T-helper 2 cell treated with Interferon-gamma antibody and Interleukin-4, amounts not matched to agents 100 ng/mL and 5 ng/mL, for 36 hours (primary cell): ENCODE measurements around the gene THOC1. TPM values are rescaled to one million over a fixed set of nuclear protein-coding genes. Genes with fewer than 3 reads are reported as not detected.
"Not testable (repeated sequence)": the region's sequence is repeated elsewhere in the genome, so short reads cannot be mapped to it uniquely, and the experiment has no call there.

ENCODE experiments used
- intact Hi-C: fragments of 100-400 bp; cut with micrococcal nuclease; formaldehyde crosslinking; loops from one replicate; pipeline ENCODE4 v1.15.1; 2023
- total RNA-seq: library from RNA; stranded (reverse); gene quantifications from 2 replicates; pipeline ENCODE4 v1.2.3, GENCODE V29; 2022

Gene THOC1
- total RNA-seq: 60.1 and 62.6 TPM in 2 replicates

DNA sequence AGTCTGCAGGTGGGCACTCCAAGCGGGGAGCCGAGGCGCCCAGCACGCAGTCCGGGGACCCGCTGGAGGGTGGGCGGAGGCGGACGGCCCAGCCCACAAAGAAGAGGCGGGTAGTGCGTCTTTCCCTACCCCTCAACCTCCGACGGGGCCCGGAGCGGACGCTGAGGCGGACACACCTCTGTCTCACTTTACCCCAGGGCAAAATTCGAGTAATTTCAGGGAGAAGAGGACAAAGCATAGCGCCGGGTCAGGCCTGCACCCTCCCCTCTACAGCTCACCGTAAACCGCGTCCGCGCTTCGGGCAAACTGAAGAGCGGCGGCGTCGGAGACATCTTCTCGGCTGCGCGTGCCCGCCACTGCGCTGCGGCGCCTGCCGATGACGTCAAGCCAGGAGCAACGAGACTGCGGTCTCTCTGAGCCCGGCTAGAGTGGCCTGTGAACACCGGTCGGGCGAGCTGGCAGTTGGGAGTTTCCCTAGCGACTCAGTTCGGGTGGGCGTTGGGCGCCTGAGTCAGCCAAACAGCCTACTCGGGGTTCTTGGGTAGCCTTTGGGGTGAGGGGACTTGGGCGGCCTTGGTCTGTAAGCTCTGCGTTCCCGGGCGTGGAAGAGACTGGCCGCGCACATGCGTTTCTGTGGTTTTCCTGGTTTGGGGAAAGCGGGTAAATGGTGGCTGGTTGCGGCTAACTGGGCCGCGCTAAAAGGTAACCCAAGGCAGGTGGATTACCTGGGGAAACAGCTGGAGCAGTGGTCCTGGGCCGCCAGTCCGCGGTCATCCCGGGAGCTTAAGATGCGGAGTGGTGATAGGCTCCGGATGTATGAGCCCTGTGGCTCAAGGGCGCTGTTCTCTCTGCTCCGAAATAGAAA lies at the start of gene THOC1:
Gene THOC1, minus strand, starts transcription at position 360 of the 865 bp plus-strand sequence. Its CDS starts 28 bp downstream, at position 332.
- intact Hi-C loops: loop anchor here (1.0 to 5.0 kb wide), 5 partner anchors 56 to 544 kb away; partner anchors contain the start of genes CLUL1, USP14 and YES1

DNA sequence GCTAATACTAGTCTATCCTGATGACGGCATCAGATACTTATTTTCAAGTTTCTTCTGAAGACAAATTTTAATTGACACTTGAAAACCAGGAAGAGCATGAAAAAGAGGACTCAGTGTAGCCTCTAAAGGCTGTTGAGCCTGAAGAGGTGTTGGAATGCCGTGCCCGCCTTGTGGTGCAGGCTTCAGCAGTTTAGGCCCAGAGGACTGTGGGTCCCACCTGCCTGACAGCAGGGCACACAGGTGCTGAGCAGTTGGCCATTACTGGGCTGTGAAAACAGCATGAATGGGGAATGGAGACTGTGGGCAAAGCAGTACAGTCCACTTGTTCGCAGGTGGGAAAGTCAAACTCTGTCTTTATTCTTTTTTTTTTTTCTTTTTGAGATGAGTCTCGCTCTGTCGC lies 49.8 kb upstream of the THOC1 start:
- intact Hi-C loops: no loop called here

- intact Hi-C loops: no loop called here
Observed at GRCh38 chr18:316393-316792, 48.5 kb upstream of the THOC1 start.

DNA sequence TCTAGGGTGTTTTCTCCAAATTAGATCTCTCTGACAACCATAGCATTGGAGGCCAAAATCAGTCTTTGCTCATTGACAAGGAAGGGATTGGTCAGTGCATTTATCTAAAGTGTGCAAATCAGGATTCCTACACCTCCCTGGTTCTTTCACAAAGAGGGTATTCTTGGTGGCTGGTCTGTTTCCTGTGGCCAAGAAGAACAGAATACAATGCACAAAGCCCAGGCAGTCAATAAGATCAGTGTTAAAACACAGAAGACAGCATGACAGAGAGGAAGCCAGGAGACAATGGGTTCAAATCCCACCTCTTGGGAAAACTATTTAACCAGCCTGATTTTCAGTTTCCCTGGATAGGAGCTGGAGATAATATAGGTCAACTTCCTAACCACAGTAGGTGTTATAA lies 46.1 kb upstream of the THOC1 start:
- intact Hi-C loops: no loop called here

- intact Hi-C loops: no loop called here
Observed at GRCh38 chr18:312415-312814, 44.6 kb upstream of the THOC1 start.

DNA sequence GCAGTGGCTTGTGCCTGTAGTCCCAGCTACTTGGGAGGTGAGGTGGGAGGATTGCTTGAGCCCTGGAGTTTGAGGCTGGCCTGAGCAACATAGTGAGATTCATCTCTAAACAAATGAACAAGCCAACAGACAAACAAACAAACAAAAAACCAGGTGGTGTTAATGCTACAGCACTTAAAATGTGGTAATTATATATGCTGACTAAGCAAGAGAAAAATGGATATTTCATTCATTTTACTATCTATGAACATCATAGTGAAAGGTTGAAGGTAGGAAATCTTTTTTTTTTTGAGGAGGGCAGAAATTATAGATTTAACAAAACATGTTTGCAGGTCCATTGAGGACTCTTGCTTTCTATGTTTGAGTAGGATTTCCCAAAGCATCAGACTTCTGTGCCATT lies 42.2 kb upstream of the THOC1 start:
- intact Hi-C loops: no loop called here

DNA sequence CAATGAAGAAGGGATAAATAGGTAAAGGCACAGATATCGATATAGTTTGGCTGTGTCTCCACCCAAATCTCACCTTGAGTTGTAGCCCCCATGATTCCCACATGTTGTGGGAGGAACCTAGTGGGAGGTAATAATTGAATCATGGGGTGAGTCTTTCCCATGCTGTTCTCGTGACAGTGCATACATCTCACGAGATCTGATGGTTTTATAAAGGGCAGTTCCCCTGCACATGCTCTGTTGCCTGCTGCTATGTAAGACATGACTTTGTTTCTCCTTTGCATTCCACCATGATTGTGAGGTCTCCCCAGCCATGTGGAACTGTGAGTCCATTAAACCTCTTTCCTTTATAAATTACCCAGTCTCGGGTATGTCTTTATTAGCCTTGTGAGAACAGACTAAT lies 40.2 kb upstream of the THOC1 start:
- intact Hi-C loops: not testable (repeated sequence)

- intact Hi-C loops: no loop called here
Observed at GRCh38 chr18:306608-307255, 38.9 kb upstream of the THOC1 start.

- intact Hi-C loops: no loop called here
Observed at GRCh38 chr18:305003-305501, 37.2 kb upstream of the THOC1 start.

DNA sequence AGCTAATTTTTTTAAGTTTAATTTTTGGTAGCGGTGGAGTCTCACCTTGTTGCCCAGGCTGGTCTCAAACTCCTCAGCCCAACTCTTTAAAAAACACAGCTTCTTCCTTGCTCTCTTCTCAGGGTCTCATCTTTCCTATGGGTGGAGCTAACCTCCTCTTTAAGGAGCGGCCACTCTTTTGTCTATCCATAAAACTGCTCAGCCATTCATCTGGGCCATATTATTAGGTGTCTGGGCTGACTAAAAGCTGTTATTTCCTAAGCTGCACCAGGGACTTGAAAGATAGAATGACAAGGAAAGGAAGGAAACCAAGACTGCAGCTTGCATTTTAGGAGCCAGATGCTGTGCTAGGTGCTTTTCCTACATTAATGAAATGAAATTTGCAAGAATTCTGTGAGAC lies 35.8 kb upstream of the THOC1 start:
- intact Hi-C loops: no loop called here

DNA sequence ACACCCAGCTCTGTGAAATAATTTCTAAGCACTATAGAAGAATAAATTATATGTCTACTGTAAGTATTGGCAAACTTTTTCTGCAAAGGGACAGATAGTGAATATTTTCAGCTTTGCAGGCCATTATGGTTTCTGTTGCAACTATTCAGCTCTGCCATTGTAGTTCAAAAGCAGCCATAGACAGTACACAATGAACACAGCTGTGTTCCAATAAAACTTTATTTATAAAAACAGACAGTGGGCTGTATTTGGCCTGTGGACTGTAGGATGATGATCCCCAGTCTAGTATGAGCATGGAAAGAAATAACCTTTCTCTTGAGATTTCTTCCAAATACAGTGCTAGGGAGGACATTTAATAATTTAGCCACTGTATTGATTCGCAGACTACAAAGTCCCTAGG lies 35.2 kb upstream of the THOC1 start:
- intact Hi-C loops: no loop called here

- intact Hi-C loops: no loop called here
Observed at GRCh38 chr18:302097-302496, 34.2 kb upstream of the THOC1 start.

DNA sequence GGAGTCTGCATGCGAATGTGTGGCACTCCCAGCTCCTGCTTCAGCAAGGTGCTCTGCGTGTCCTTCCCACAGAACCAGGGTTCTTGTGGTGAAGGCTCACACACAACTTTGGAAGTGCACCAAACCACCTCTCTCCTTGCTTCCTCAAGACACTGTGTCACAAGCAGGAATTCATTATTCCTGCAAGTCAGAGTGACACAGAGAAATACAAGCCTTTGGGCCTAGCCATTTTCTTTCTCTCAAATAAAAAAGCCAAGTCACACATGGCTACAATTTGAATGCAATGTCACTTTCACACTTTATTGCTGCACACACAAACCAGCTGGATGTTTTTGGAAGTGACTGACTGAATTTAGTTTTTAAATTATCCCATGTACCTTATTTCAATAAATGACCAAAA lies 30.1 kb upstream of the THOC1 start:
- intact Hi-C loops: no loop called here

- intact Hi-C loops: no loop called here
Observed at GRCh38 chr18:295756-296490, 28.1 kb upstream of the THOC1 start.

DNA sequence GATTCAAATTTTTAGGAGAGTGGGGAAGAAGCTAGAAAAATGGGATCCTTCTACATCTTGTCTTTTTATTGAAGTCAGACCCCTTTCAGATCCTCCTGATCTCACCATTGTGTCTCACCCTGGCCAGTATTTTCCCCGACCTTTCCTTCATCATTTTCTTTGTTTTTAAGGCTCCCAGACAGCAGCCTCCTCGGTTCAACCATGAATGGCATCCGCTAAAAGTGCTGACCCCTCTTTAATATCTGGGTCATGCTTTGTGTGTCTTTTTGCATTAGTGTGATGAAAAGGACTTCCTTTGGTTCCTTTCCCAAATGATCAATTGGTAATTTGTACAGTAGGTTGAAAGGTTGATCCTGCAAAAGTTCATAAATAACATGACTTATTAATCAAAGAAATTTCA lies 26.7 kb upstream of the THOC1 start:
- intact Hi-C loops: no loop called here

DNA sequence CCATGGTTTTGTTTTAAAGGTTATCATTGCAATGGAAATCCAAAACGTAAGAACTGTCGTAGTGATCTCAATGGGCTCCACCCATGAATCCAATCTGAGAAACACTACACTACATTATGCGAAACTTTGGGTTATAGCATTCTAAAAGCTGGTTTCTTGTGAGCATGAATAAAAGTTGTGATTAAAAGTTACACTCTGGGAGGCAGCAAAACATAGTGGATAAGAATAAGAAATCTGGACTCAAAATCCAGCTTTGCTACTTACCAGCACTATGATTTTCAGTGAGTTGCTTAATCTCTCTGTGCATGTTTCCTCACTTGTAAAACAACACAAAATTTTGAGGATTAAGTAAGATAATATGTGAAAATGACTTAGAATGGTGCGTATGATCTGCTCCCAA lies 25.7 kb upstream of the THOC1 start:
- intact Hi-C loops: no loop called here

DNA sequence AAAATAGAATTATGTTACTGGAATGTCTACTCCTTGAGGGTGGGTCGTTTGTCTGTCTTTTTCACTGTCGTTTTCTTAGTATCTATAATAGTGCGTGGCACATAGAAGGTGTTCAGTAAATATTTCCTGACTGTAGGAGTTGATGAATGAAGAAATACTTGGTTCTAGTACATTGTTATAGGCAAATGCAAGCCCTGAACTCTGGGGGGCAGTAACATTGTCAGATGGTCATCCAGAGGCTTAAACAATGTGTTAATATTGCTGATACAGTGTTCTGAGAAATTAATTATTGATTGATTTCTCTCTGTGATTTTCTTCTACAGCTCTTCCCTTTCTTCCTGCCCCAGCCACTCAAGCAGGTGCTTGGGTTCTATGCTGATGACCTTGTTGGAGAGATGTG lies 24.4 kb upstream of the THOC1 start:
- intact Hi-C loops: no loop called here

- intact Hi-C loops: not testable (repeated sequence)
Observed at GRCh38 chr18:289970-290369, 22.1 kb upstream of the THOC1 start.

DNA sequence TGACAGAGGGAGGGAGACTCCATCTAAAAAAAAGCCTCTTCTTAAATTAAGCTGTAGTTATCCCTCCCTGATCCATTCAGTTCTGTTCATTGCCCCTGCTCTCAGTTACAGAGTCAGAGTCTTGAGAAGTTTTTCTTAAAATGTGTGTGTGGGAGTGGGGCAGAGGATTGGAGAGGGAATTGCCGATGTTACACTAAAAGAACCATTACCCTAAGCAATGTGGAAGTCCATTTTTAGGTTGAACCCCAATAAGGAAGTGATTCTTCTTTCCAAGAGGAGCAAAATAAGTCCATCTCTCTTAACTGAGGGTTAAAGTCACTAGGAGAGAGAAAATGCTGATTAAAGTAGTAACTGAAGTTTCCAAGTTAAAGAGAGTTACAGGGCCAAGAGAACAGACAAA lies 21.2 kb upstream of the THOC1 start:
- intact Hi-C loops: no loop called here

- intact Hi-C loops: no loop called here
Observed at GRCh38 chr18:286515-287310, 18.9 kb upstream of the THOC1 start.

DNA sequence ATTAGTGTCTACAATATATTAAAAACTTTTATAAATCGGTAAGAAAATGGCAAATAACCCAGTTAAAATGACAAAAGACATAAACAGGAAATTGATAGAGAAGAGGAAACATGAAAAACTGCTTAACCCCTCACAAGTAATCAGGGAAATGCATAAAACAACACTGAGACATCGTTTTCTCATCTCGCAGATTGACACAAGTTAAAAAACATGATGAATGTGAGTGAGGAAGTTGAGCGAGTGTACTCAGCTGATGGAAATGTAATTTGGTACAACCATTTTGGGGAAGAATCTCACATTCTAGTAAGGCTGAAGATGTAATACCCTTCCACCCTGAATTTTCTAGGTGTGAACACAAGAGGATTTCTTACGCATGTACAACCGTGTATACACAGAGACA lies 18.0 kb upstream of the THOC1 start:
- intact Hi-C loops: no loop called here
